Nephron progenitor cell (in vitro differentiated cells): Measurements from ENCODE around the gene PLPPR5.

Source experiments
- DNase-seq: peaks from one replicate; pipeline ENCODE4 v3.0.0; 2021
- H3K27ac Mint-ChIP-seq: 2 replicates; pipeline ENCODE4 v1.8.0; 2021; ENCODE audit warnings: mild to moderate bottlenecking, moderate library complexity, mixed read lengths
- H3K27me3 Mint-ChIP-seq: 2 replicates; pipeline ENCODE4 v1.8.0; 2021; ENCODE audit warnings: mild to moderate bottlenecking, low read depth, mixed read lengths; ENCODE audit not compliant: poor library complexity
- H3K36me3 Mint-ChIP-seq: 2 replicates; pipeline ENCODE4 v1.8.0; 2021; ENCODE audit warnings: low read depth, mixed read lengths
- H3K4me1 Mint-ChIP-seq: 2 replicates; pipeline ENCODE4 v1.8.0; 2021; ENCODE audit warnings: mixed read lengths
- H3K4me3 Mint-ChIP-seq: 2 replicates; pipeline ENCODE4 v1.8.0; 2021; ENCODE audit warnings: mild to moderate bottlenecking, moderate library complexity, mixed read lengths
- H3K9me3 Mint-ChIP-seq: 2 replicates; pipeline ENCODE4 v1.8.0; 2021; ENCODE audit warnings: mild to moderate bottlenecking, moderate library complexity, mixed read lengths
- TF ChIP-seq, protein P1 (sequence below): fragments of 200-600 bp; sonication (generic); IDR thresholded peaks from 2 replicates; pipeline ENCODE4 v1.5.0; 2021; ENCODE audit warnings: antibody characterized with exemption

PLPPR5 gene

GRCh38 chr1:98964198-98964597 lies 40.5 kb downstream of the PLPPR5 start:
- Mint-ChIP-seq H3K4me1 (no peaks in the 10 kb centered on the region), H3K36me3 (no peaks in the 10 kb centered on the region), H3K27ac (no peak overlapping the region), H3K4me3 (no peak overlapping the region), H3K9me3 (no peaks in the 10 kb centered on the region), H3K27me3 (peaks cover 4% of the 10 kb centered on the region)
- no peak for DNase-seq
- TF ChIP-seq, protein P1, sequence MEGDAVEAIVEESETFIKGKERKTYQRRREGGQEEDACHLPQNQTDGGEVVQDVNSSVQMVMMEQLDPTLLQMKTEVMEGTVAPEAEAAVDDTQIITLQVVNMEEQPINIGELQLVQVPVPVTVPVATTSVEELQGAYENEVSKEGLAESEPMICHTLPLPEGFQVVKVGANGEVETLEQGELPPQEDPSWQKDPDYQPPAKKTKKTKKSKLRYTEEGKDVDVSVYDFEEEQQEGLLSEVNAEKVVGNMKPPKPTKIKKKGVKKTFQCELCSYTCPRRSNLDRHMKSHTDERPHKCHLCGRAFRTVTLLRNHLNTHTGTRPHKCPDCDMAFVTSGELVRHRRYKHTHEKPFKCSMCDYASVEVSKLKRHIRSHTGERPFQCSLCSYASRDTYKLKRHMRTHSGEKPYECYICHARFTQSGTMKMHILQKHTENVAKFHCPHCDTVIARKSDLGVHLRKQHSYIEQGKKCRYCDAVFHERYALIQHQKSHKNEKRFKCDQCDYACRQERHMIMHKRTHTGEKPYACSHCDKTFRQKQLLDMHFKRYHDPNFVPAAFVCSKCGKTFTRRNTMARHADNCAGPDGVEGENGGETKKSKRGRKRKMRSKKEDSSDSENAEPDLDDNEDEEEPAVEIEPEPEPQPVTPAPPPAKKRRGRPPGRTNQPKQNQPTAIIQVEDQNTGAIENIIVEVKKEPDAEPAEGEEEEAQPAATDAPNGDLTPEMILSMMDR = no peak

- no peak overlapping the region for H3K4me3 Mint-ChIP-seq
- no peaks in the 10 kb centered on the region for H3K9me3 Mint-ChIP-seq
- DNase-seq = no peak
- no peak overlapping the region for H3K27ac Mint-ChIP-seq
- no peaks in the 10 kb centered on the region for H3K36me3 Mint-ChIP-seq
- no peaks in the 10 kb centered on the region for H3K4me1 Mint-ChIP-seq
- TF ChIP-seq, protein P1 = no peak
- H3K27me3 Mint-ChIP-seq = peaks cover 4% of the 10 kb centered on the region
Measured at GRCh38 chr1:98963064-98963758, 41.5 kb downstream of the PLPPR5 start.

GRCh38 chr1:98962156-98962555 lies 42.5 kb downstream of the PLPPR5 start:
- DNase-seq = no peak
- Mint-ChIP-seq H3K4me1 (no peaks in the 10 kb centered on the region), H3K27me3 (peaks cover 4% of the 10 kb centered on the region), H3K27ac (no peak overlapping the region), H3K4me3 (no peak overlapping the region), H3K9me3 (no peaks in the 10 kb centered on the region), H3K36me3 (no peaks in the 10 kb centered on the region)
- TF ChIP-seq, protein P1 = no peak

- no peak for DNase-seq
- Mint-ChIP-seq H3K4me1 (peaks cover 34% of the 10 kb centered on the region), H3K4me3 (no peak overlapping the region), H3K27ac (no peak overlapping the region), H3K27me3 (no peaks in the 10 kb centered on the region), H3K9me3 (no peaks in the 10 kb centered on the region), H3K36me3 (no peaks in the 10 kb centered on the region)
- TF ChIP-seq, protein P1 = no peak
Measured at GRCh38 chr1:98949621-98950020, 55.0 kb downstream of the PLPPR5 start.

- Mint-ChIP-seq H3K4me1 (peaks cover 34% of the 10 kb centered on the region), H3K36me3 (no peaks in the 10 kb centered on the region), H3K4me3 (no peak overlapping the region), H3K27ac (peak overlapping the region; percentile 92), H3K9me3 (no peaks in the 10 kb centered on the region), H3K27me3 (no peaks in the 10 kb centered on the region)
- TF ChIP-seq, protein P1 = no peak
- no peak for DNase-seq
Measured at GRCh38 chr1:98949166-98949565, 55.5 kb downstream of the PLPPR5 start.

- no peaks in the 10 kb centered on the region for H3K9me3 Mint-ChIP-seq
- H3K27me3 Mint-ChIP-seq = no peaks in the 10 kb centered on the region
- TF ChIP-seq, protein P1 = no peak
- H3K36me3 Mint-ChIP-seq = no peaks in the 10 kb centered on the region
- no peak for DNase-seq
- H3K4me3 Mint-ChIP-seq = no peak overlapping the region
- peaks cover 39% of the 10 kb centered on the region for H3K4me1 Mint-ChIP-seq
- H3K27ac Mint-ChIP-seq = no peak overlapping the region
Measured at GRCh38 chr1:98947071-98947470, 57.6 kb downstream of the PLPPR5 start.
